ENCODE data around the gene ZNF576. TPM values are rescaled to one million over a fixed set of nuclear protein-coding genes. Genes with fewer than 3 reads are reported as not detected.
"Not testable (repeated sequence)": the region's sequence is repeated elsewhere in the genome, so short reads cannot be mapped to it uniquely, and the experiment has no call there.

Gene ZNF576
- polyA plus RNA-seq, 1 experiment, result 14.8 TPM

DNA sequence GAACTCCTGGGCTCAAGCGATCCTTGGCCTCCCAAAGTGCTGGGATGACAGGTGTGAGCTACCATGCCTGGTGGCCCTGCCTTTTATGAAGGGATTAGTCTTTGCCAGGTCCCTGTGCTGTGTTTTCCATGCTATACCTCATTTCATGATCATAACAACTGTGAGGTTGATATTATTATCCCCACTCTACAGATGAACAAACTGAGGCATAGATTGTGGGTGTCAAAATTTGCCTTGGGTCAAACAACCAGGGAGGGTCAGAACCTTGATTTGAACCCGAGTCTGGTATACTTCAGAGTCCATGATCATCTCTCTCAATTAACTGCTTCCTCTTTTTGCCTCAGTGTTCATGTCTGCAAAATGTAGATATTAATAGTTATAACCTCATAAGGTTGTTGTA is 13.9 kb upstream of the ZNF576 start:
- Histone ChIP-seq H3K4me3 (ENCODE audit: low read depth, low read length) (no peak overlapping the region), H3K36me3 (ENCODE audit: control insufficient read depth, insufficient read depth, low read length) (no peaks in the 10 kb centered on the region), H3K27me3 (ENCODE audit: control insufficient read depth, insufficient read depth, low read length) (no peaks in the 10 kb centered on the region)
- POLR2A ChIA-PET, result no interaction called here
- DNase-seq (ENCODE audit: low read depth), result no peak
- CTCF ChIA-PET, result interaction anchor here (1.6 to 3.1 kb wide), 2 partner anchors 12 to 63 kb away, joined by 5 to 25 read pairs; partner anchors contain the start of gene IRGQ
- TF ChIP-seq, protein P1, sequence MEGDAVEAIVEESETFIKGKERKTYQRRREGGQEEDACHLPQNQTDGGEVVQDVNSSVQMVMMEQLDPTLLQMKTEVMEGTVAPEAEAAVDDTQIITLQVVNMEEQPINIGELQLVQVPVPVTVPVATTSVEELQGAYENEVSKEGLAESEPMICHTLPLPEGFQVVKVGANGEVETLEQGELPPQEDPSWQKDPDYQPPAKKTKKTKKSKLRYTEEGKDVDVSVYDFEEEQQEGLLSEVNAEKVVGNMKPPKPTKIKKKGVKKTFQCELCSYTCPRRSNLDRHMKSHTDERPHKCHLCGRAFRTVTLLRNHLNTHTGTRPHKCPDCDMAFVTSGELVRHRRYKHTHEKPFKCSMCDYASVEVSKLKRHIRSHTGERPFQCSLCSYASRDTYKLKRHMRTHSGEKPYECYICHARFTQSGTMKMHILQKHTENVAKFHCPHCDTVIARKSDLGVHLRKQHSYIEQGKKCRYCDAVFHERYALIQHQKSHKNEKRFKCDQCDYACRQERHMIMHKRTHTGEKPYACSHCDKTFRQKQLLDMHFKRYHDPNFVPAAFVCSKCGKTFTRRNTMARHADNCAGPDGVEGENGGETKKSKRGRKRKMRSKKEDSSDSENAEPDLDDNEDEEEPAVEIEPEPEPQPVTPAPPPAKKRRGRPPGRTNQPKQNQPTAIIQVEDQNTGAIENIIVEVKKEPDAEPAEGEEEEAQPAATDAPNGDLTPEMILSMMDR (IDR thresholded peaks at IDR 0.05; ENCODE audit: insufficient read depth, low read depth, low read length), result no peak

DNA sequence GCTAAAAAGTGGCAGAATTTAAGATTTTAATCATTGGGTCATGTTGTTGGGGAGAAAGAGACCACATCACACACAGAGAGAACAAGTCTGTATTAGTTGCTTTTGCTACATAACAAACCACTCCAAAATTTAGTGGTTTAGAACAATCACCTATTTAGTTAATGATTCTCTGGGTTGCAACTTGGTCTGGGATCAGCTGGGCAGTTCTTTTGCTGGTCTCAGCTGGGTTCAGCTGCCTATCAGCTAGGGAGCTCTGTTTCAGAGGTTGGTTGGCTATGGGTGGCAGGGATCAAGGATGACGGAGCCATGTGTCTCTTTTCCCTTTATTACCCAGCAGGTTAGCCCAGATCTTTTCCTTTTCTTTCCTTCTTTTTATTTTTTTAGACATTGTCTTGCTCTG is 11.9 kb upstream of the ZNF576 start:
- Histone ChIP-seq H3K4me3 (ENCODE audit: low read depth, low read length) (no peak overlapping the region), H3K36me3 (ENCODE audit: control insufficient read depth, insufficient read depth, low read length) (peaks cover 5% of the 10 kb centered on the region), H3K27me3 (ENCODE audit: control insufficient read depth, insufficient read depth, low read length) (no peaks in the 10 kb centered on the region)
- no peak for DNase-seq (ENCODE audit: low read depth)
- ChIA-PET POLR2A (no interaction called here), CTCF (interaction anchor here (0.6 to 3.1 kb wide), 4 partner anchors 10 to 1201 kb away, joined by 3 to 25 read pairs (median 4); partner anchors contain the start of gene IRGQ)
- TF ChIP-seq, protein P1 (IDR thresholded peaks at IDR 0.05; ENCODE audit: insufficient read depth, low read depth, low read length), result no peak

DNA sequence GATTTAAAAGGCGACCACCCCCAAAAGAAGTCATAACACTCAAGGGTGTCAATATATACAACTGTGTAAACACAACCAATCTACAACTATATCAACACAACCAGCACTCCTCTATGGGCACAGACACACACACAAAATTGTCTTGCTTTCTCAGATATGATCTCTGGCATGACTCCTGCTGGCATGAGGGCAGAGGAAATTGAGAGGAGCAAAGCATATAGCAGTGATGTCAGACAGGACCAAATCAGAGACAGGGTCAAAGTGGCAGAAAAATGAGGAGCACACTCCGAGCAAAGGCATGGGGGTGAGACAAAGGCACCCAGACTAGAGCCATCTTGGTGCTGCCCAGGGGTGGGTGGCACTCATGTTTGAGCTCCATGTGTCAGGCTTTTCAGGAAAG is 10.0 kb upstream of the ZNF576 start:
- Histone ChIP-seq H3K4me3 (ENCODE audit: low read depth, low read length) (no peak overlapping the region), H3K36me3 (ENCODE audit: control insufficient read depth, insufficient read depth, low read length) (peaks cover 11% of the 10 kb centered on the region), H3K27me3 (ENCODE audit: control insufficient read depth, insufficient read depth, low read length) (no peaks in the 10 kb centered on the region)
- TF ChIP-seq, protein P1 (IDR thresholded peaks at IDR 0.05; ENCODE audit: insufficient read depth, low read depth, low read length), result no peak
- ChIA-PET CTCF (interaction anchor here (0.5 to 0.7 kb wide), 2 partner anchors 25 to 64 kb away, joined by 3 read pairs; no protein-coding TSS in a partner anchor), POLR2A (no interaction called here)
- no peak for DNase-seq (ENCODE audit: low read depth)

DNA sequence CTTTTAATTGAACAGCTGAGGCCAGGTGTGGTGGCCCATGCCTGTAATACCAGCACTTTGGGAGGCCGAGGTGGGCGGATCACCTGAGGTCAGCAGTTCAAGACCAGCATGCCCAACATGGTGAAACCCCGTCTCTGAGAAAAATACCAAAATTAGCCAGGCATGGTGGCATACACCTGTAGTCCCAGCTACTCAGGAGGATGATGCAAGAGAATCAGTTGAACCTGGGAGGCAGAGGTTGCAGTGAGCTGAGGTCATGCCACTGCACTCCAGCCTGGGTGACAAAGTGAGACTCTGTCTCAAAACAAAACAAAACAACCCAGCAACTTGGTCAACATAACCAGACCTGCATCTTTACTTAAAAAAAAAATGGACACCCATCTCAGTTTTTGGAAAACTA is 9.4 kb upstream of the ZNF576 start:
- H3K27me3 ChIP-seq (ENCODE audit: control insufficient read depth, insufficient read depth, low read length); DNase-seq (ENCODE audit: low read depth); CTCF ChIA-PET; H3K4me3 ChIP-seq (ENCODE audit: low read depth, low read length); POLR2A ChIA-PET: not testable (repeated sequence)
- H3K36me3 ChIP-seq (ENCODE audit: control insufficient read depth, insufficient read depth, low read length), result peaks cover 11% of the 10 kb centered on the region

DNA sequence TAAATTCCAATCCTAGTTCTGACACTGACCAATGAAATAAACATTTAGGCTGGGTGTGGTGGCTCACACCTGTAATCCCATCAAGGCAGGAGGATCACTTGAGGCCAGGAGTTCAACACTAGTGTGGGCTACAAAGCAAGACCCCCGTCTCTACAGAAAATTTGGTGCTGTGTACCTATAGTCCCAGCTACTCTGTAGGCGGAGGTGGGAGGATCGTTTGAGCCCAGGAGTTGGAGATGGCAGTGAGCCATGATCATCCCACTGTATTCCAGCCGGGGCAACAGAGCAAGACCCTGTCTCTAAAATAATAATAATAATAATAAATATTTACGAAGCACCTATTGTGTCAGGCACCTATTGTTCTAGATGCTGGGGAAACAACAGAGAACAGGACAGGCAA is 7.1 kb upstream of the ZNF576 start:
- TF ChIP-seq, protein P1 (IDR thresholded peaks at IDR 0.05; ENCODE audit: insufficient read depth, low read depth, low read length), result no peak
- Histone ChIP-seq H3K36me3 (ENCODE audit: control insufficient read depth, insufficient read depth, low read length) (peaks cover 20% of the 10 kb centered on the region), H3K4me3 (ENCODE audit: low read depth, low read length) (no peak overlapping the region), H3K27me3 (ENCODE audit: control insufficient read depth, insufficient read depth, low read length) (no peaks in the 10 kb centered on the region)
- CTCF ChIA-PET, result interaction anchor here (0.7 to 1.4 kb wide), 3 partner anchors 17 to 54 kb away, joined by 3 read pairs; no protein-coding TSS in a partner anchor
- DNase-seq (ENCODE audit: low read depth), result no peak
- POLR2A ChIA-PET, result no interaction called here

DNA sequence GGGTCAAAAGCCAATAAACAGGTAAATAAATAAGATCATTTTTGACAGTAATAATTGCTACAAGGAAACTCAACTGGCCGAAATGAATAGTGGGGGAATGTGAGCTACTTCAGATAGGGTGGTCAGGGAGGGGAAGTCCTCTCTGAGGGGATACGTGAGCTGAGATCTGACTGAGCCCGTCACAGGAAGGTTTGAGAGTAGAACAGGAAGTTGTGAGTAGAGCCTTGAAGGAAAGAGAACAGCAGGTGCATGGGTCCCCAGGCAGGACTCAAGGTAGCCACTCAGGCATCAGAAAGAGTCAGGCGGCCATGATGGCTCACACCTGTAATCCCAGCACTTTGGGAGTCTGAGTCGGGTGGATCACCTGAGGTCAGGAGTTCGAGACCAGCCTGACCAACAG is 6.7 kb upstream of the ZNF576 start:
- CTCF ChIA-PET, result interaction anchor here (1.0 to 1.4 kb wide), 2 partner anchors 17 to 34 kb away, joined by 3 read pairs; no protein-coding TSS in a partner anchor
- Histone ChIP-seq H3K36me3 (ENCODE audit: control insufficient read depth, insufficient read depth, low read length) (peaks cover 20% of the 10 kb centered on the region), H3K27me3 (ENCODE audit: control insufficient read depth, insufficient read depth, low read length) (no peaks in the 10 kb centered on the region), H3K4me3 (ENCODE audit: low read depth, low read length) (no peak overlapping the region)
- POLR2A ChIA-PET, result no interaction called here
- TF ChIP-seq, protein P1 (IDR thresholded peaks at IDR 0.05; ENCODE audit: insufficient read depth, low read depth, low read length), result no peak
- DNase-seq (ENCODE audit: low read depth), result no peak

Data from BJ (cell line).